Measurements from ENCODE around the gene CTSD.

The CTSD gene

GRCh38 chr11:1727096-1727690 is 36.5 kb downstream of the CTSD start:
- no peak for DNase-seq

DNA sequence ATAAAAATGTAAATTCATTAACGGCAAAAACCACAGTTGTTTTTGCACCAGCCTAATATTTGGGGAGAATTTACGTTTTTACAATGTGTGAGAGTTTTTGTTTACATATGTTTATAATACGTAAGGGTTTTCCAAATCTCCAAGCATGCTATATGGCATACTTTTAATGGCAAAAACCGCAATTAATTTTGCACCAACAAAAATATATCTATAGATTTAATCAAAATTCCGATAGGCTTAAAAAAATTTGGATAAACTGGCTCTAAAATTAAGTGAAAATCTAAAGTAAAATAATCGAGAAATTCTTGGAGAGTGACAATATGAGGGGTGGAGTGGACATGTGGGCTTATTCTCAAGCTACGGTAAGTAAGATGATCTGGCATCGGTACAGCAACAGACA is 43.9 kb downstream of the CTSD start:
- DNase-seq = no peak

DNA sequence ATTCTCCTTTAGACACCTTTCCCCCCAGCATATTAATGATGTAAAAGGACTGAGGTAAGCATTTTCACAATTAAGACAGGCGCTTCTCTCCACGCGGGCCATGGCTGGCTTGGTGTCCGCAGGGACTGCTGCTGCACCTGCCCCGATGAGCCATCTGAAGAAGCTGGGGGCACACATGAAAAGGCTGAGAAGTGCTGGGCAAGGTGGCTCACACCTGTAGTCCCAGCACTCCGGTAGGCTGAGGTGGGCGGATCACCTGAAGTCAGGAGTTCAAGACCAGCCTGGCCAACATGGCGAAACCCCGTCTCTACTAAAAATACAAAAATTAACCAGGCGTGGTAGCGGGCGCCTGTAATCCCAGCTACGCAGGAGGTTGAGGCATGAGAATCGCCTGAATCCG is 45.4 kb downstream of the CTSD start:
- no peak for DNase-seq

DNA sequence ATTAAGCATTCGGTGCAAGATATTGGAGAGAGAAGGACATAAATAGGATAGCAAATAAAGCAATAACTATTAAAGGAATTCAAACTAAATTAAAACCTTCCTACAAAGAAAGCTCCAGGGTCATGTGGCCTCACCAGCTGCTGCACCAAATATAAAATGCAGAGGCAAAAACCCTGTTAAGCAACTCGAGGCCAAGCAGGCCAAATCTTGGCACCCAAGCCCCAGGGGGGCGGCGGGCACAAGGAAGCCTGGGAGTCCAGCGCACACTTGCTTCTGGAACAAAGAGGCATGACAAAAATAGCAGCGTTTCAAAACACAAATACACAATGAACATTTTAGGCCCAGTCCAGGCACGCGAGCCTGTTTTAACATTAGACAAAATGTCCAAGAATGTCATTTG is 46.0 kb downstream of the CTSD start:
- DNase-seq = no peak

DNA sequence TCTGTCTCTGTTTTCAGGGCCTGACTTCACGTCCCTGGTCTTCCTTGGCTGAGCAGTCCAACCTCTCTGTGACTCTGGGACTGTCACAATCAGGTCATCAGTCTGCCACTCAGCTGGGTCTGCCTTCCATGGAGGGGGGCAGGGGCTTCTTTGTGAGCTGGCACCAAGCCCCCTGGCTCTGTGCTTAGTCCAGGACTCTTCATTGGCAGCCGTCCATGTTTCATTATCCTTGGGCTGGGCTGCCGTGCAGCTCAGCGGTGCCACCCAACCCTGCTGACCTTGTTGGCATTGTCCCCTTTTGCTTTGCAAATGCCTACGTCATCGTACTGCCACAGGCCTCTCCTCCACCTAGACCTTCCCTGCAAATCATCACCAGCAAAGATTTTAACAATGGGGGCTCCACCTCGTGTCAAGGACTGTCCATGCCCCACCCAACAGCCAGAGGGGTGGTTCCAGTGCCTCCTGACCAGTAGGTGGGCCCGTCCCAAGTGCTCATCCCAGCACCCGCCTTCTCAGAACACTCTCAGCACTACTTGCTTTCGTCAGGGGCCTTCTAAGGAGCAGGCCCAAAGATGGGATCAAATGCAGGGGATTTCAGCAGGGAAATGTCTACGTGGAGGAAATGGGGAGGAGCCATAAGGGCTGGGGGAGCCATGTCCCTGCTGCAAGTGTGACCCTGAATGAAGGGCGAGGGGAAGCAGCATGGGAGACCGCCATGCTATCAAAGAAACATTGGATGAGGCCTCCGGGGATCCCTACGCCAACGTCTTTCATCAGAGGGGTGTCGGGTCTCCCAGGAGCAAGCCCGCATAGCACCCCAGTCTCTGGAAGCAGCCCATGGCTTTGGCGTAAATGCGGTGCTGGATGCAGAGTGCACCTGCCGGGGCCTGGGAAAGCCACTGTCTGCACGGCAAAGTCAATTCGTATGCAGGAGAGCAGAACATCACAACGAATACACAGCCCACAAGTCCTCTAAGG is 48.5 kb downstream of the CTSD start:
- no peak for DNase-seq

GRCh38 chr11:1708716-1709115 is 55.0 kb downstream of the CTSD start:
- DNase-seq = no peak

DNA sequence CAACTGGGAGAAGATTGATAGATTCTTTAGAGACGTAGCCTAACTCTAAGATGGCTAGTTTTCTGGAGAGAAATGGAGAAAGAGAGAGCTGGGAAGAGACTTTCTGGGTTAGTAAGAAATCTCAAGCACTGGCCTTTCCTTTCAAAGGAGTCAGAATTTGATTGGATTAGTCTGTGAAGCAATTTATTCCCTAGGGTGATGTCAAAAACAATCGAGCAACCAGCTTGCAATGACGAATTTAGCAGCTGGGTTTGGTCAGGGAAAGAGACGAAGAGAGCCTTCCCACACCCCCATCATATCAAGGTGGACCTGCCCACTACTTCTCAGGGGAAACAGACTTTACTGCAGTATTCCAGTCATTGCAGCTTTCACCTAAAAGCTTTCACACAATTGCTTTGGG is 56.0 kb downstream of the CTSD start:
- DNase-seq = no peak

DNA sequence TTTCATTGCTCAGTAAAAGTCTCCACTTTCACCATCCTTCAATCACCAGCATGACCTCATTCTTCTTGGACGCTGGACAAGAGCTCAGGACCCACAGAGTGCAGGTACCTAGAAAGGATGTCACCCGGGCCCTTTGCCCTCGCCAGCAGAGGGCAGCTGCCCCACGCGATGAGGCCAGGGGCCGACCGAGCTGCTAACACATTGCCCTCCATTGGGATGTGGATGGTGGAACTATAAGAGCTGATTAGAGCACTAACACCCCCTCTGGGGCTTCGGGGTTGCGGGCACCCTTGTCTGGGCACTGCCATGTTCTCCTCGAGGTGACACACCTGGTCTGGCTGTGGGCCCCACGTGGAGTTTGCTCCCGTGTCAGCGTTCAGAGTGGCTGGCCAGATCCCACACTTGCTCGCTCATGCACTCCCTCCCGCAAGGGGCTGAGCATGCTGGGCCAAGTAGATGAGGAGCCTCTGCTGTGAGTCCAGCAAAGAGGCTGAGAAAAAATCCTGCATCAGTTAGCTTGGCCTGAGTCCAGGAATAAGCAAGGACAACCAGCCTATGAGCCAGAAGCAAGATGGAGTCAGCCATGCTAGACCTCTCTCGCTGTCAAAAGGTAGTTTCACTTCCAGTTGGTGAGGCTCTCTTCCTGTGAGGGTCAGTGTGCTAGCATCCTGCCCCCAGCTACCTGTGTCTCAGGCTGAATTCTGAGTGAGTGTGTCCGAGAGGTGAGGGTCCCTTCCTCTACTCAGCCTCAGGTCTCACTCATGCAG is 56.9 kb downstream of the CTSD start:
- DNase-seq = peak; percentile 14 to 30

GRCh38 chr11:1705126-1706052 is 58.3 kb downstream of the CTSD start:
- peak in 1 of 2 donors; percentile 7 for DNase-seq

DNA sequence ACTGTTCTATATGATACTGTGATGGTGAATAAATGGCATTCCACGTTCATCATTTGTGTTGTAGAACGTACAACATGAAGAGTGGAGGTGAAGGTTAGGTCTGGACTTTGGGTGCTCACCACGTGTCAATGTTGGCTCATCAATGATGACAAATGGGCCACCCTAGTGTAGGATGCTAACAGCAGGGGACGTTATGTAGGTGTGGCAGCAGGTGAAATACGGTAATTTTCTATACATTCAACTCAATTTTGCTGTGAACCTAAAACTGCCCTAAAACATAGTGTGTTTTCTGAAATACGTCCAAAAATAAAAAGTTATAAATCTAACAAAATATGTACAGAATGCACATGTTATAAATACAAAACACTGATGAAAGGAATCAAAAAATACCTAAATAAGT is 60.6 kb downstream of the CTSD start:
- DNase-seq = no peak

Measured in CD4-positive, alpha-beta T cell treated with Interleukin-1 beta for 1 hour (primary cell).